ENCODE data around the gene UBE2H. TPM values are rescaled to one million over a fixed set of nuclear protein-coding genes. Genes with fewer than 3 reads are reported as not detected.

Gene UBE2H
- total RNA-seq, 3 donors from 2014 or later: 39.6 to 85.9 (median 40.0) TPM

DNA sequence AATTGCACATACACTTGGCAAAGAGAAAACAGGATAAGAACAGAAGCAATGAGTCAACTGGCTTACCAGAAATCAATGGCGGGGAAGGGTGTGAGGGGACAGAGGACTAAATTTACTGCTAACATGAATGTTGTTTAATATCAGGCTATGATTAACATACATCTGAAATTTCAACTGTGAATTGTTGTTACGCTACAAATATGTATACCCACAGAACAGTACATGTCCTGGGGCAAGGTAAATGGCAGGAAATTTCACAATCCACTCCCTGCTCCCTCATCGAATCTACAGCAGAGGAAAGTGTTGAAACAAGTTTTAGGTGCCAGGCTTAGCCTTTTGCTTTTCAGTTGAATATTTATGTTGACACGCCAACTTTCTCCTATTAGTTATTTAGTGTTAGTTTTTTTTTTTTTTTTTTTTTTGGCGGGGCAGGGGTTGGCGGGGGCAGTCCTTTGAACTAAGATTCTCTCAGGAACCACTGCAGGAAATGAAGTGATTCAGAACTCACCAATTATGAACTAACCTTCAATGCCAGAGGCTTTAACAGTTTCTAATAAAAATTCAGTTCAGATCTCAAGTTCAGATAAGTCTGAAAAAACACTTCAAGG is 99.0 kb downstream of the UBE2H start:
- H3K4me1 ChIP-seq (ENCODE audit: low read depth): no peaks in the 10 kb centered on the region
- H3K9me3 ChIP-seq: no peaks in the 10 kb centered on the region
- no peak overlapping the region for H3K4me3 ChIP-seq
- no peaks in the 10 kb centered on the region for H3K36me3 ChIP-seq (ENCODE audit: low read depth)
- no peak for ATAC-seq
- TF ChIP-seq, protein P1, sequence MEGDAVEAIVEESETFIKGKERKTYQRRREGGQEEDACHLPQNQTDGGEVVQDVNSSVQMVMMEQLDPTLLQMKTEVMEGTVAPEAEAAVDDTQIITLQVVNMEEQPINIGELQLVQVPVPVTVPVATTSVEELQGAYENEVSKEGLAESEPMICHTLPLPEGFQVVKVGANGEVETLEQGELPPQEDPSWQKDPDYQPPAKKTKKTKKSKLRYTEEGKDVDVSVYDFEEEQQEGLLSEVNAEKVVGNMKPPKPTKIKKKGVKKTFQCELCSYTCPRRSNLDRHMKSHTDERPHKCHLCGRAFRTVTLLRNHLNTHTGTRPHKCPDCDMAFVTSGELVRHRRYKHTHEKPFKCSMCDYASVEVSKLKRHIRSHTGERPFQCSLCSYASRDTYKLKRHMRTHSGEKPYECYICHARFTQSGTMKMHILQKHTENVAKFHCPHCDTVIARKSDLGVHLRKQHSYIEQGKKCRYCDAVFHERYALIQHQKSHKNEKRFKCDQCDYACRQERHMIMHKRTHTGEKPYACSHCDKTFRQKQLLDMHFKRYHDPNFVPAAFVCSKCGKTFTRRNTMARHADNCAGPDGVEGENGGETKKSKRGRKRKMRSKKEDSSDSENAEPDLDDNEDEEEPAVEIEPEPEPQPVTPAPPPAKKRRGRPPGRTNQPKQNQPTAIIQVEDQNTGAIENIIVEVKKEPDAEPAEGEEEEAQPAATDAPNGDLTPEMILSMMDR (IDR thresholded peaks at IDR 0.05): no peak
- DNase-seq: no peak
- intact Hi-C loops (cut with DNase I, micrococcal nuclease): no loop called here

DNA sequence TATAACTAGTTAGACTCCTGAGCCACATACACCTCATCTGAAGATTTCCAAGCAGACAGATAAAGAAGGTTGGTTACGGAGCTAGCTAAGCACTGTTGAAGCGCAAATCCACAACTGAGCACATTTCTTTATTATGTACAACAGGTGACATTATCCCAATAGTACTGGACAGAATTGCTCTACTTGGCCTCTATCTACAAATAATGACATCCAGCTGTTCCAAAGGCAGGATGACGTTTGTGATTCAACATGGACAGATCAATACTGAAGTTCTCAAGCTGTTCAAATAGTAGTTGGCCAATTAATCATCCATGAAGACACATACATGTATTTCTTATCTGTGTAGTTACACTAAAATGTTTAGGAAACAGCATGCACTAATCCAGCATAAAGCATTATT is 101.0 kb downstream of the UBE2H start:
- no peak for ATAC-seq

DNA sequence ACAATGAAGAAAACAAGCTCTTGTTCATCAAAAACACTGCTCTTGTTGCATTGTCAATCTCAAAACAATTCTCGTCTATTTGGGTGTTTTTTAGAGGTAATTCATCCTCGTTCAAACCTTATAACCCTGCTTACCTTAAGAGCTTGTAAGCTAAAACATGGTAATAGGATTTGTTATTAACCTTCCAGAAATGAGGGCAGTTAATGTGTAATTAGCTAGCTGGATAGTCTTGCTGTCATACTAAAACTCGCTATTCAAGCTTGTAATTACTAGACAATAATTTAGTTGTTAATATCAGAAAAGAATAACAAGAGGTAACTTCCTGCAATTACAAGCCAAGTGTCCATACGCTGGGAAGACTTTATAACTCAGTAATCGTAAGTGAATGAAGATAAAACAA is 101.6 kb downstream of the UBE2H start:
- DNase-seq (no peak), ATAC-seq (no peak)
- intact Hi-C loops (cut with DNase I, micrococcal nuclease): no loop called here
- TF ChIP-seq, protein P1 (IDR thresholded peaks at IDR 0.05): no peak
- H3K36me3 ChIP-seq (ENCODE audit: low read depth): no peaks in the 10 kb centered on the region
- no peak overlapping the region for H3K4me3 ChIP-seq
- H3K4me1 ChIP-seq (ENCODE audit: low read depth): no peaks in the 10 kb centered on the region
- H3K9me3 ChIP-seq: no peaks in the 10 kb centered on the region

More for the DNA sequence above, 101.0 kb downstream of the UBE2H start:
- no peaks in the 10 kb centered on the region for H3K36me3 ChIP-seq (ENCODE audit: low read depth)
- H3K4me3 ChIP-seq: no peak overlapping the region
- no peak for DNase-seq
- TF ChIP-seq, protein P1 (IDR thresholded peaks at IDR 0.05): no peak
- intact Hi-C loops (cut with DNase I, micrococcal nuclease): no loop called here
- H3K9me3 ChIP-seq: no peaks in the 10 kb centered on the region
- no peaks in the 10 kb centered on the region for H3K4me1 ChIP-seq (ENCODE audit: low read depth)

DNA sequence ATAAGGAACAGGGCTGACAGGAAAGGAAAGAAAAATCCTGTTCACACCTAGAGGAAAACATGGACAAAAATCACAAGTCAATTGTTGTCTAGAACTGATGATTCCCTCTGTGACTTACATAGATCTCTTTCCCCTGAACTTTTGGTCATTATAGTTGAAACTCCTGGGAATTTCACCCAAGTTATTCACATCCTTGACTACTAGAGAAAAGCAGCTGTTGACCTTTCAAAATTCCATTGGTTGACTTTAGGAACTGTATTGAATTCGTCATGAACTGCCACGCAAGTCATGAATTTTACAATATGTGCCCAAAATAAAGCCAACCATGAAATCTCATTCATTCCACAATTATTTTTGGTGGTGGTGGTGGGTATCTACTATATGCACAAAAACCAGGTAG is 104.3 kb downstream of the UBE2H start:
- no peak for ATAC-seq
- peaks cover 6% of the 10 kb centered on the region for H3K4me1 ChIP-seq (ENCODE audit: low read depth)
- TF ChIP-seq, protein P1 (IDR thresholded peaks at IDR 0.05): no peak
- H3K9me3 ChIP-seq: no peaks in the 10 kb centered on the region
- intact Hi-C loops (cut with DNase I, micrococcal nuclease): no loop called here
- no peaks in the 10 kb centered on the region for H3K36me3 ChIP-seq (ENCODE audit: low read depth)
- no peak overlapping the region for H3K4me3 ChIP-seq
- no peak for DNase-seq

DNA sequence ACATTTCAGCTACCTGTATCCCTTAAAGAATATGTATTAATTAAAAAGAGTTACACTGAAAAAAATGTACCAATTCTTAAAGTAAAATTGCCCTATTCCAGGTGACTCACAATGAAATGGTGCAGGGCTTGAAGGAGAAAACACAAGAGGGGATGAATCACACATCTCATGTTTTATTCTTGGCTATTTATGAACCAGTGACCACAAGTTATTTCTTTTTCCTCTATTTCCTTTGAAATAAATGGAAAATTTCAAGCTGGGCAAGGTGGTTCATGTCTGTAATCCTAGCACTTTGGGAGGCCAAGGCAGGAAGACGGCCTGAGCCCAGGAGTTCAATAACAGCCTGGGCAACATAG is 106.8 kb downstream of the UBE2H start:
- no peak for ATAC-seq
- TF ChIP-seq, protein P1 (IDR thresholded peaks at IDR 0.05): no peak
- no peak for DNase-seq
- peaks cover 6% of the 10 kb centered on the region for H3K4me1 ChIP-seq (ENCODE audit: low read depth)
- H3K9me3 ChIP-seq: no peaks in the 10 kb centered on the region
- H3K36me3 ChIP-seq (ENCODE audit: low read depth): no peaks in the 10 kb centered on the region
- intact Hi-C loops (cut with DNase I, micrococcal nuclease): no loop called here
- H3K4me3 ChIP-seq: no peak overlapping the region
